Panc1 (cell line): ENCODE data around the gene FIBCD1. TPM values are rescaled to one million over a fixed set of nuclear protein-coding genes. Genes with fewer than 3 reads are reported as not detected.

Experiments
- ATAC-seq: fragments of 200-7000 bp; cut with Tn5 transposase; 2 replicates; pipeline ENCODE4 v1.9.1; 2020; ENCODE audit warnings: mild to moderate bottlenecking, moderate library complexity
- BruUV-seq: library from RNA; stranded (reverse); fragments of 400-500 nt; replicated peaks from 2 replicates; lab custom pipeline; 2021; lab: Mats Ljungman, UMichigan
- CTCF ChIA-PET: fragments of 300-600 bp; sonication (Branson Sonifier 250); formaldehyde crosslinking; loops from one replicate; lab custom pipeline; 2022; ENCODE audit warnings: antibody characterized with exemption; lab: Charles Lee
- POLR2A ChIA-PET: fragments of 300-600 bp; sonication (Branson Sonifier 250); formaldehyde crosslinking; loops from one replicate; lab custom pipeline; 2022; ENCODE audit warnings: antibody characterized with exemption; lab: Charles Lee
- DNase-seq: peaks from one replicate; pipeline ENCODE4 v3.0.0-alpha.2; 2010; ENCODE audit warnings: low read depth, low spot score
- H3K27ac ChIP-seq: 2 replicates; pipeline ENCODE4 v1.5.1; 2011; ENCODE audit warnings: mild to moderate bottlenecking, low read length, inconsistent platforms
- H3K27me3 ChIP-seq: fragments of 200-500 bp; sonication (Bioruptor generic); 2 replicates; pipeline ENCODE4 v1.6.0; 2014; ENCODE audit warnings: low read length, inconsistent platforms; ENCODE audit not compliant: control insufficient read depth, insufficient read depth
- H3K36me3 ChIP-seq: fragments of 200-500 bp; sonication (Bioruptor generic); 2 replicates; pipeline ENCODE4 v1.5.1; 2014; ENCODE audit warnings: inconsistent platforms, mild to moderate bottlenecking, low read length, moderate library complexity; ENCODE audit not compliant: control insufficient read depth, insufficient read depth
- H3K4me1 ChIP-seq: 2 replicates; pipeline ENCODE4 v1.5.1; 2011; ENCODE audit warnings: inconsistent platforms, mild to moderate bottlenecking, low read length, moderate library complexity; ENCODE audit not compliant: control insufficient read depth, insufficient read depth
- H3K4me3 ChIP-seq, 2 experiments: 2 replicates each; pipeline ENCODE4 v1.5.1; 2011 to 2012; ENCODE audit warnings: low read depth in 2 of 2, low read length in 2 of 2, mild to moderate bottlenecking in 2 of 2, inconsistent platforms in 1 of 2, moderate library complexity in 1 of 2
- H3K9me3 ChIP-seq: fragments of 200-500 bp; sonication (Bioruptor generic); 2 replicates; pipeline ENCODE4 v1.5.1; 2014; ENCODE audit warnings: low read depth, mild to moderate bottlenecking, inconsistent platforms, low read length, moderate library complexity; ENCODE audit not compliant: control insufficient read depth, insufficient read depth
- POLR2AphosphoS5 ChIP-seq: IDR thresholded peaks from 2 replicates; pipeline ENCODE4 v1.6.1; 2012; ENCODE audit warnings: mild to moderate bottlenecking, low read depth, low read length, moderate library complexity
- SIN3A ChIP-seq: IDR thresholded peaks from 2 replicates; pipeline ENCODE4 v1.6.1; 2012; ENCODE audit warnings: low read depth, mild to moderate bottlenecking, low read length, moderate library complexity, borderline replicate concordance; ENCODE audit not compliant: insufficient read depth
- TCF7L2 ChIP-seq: IDR thresholded peaks from 2 replicates; pipeline ENCODE4 v1.6.1; 2011; ENCODE audit warnings: mild to moderate bottlenecking, low read depth, low read length, inconsistent platforms
- in situ Hi-C: cut with HindIII; loops from 2 replicates; pipeline ENCODE4 v1.10.0; 2016; ENCODE audit warnings: low sequenced_read_pairs, low pct_unique_long_range_greater_than_20kb
- intact Hi-C: fragments of 100-400 bp; cut with micrococcal nuclease; formaldehyde crosslinking; loops from one replicate; pipeline ENCODE4 v1.10.0; 2022; ENCODE audit not compliant: unreplicated experiment
- total RNA-seq: library from RNA; stranded (reverse); gene quantifications from one replicate; pipeline ENCODE4 v1.2.1, GENCODE V29; 2021; ENCODE audit not compliant: unreplicated experiment
- TF ChIP-seq, protein P1 (sequence below): fragments of 450-650 bp; IDR thresholded peaks from 2 replicates; pipeline ENCODE4 v1.5.1; 2017; ENCODE audit warnings: mild to moderate bottlenecking
- TF ChIP-seq, protein P2 (sequence below), 2 experiments: IDR thresholded peaks; 2 replicates each; pipeline ENCODE4 v1.6.1; 2011 to 2012; ENCODE audit warnings: low read depth in 2 of 2, control low read depth in 1 of 2, low read length in 1 of 2, mild to moderate bottlenecking in 1 of 2, moderate library complexity in 1 of 2; ENCODE audit not compliant: insufficient read depth in 1 of 2

The FIBCD1 gene
- total RNA-seq, 1 experiment from 2014 or later = 16.3 TPM

- Histone ChIP-seq H3K4me3 (no peak overlapping the region), H3K27ac (no peak overlapping the region), H3K9me3 (no peaks in the 10 kb centered on the region), H3K27me3 (no peaks in the 10 kb centered on the region), H3K36me3 (no peaks in the 10 kb centered on the region), H3K4me1 (no peaks in the 10 kb centered on the region)
- ATAC-seq = peak; percentile 31; the same call in 1 of the 2 replicates
- ChIA-PET POLR2A (no interaction called here), CTCF (interaction anchor here (0.7 to 1.2 kb wide), 2 partner anchors 105 to 237 kb away, joined by 3 read pairs; no protein-coding TSS in a partner anchor)
- DNase-seq = no peak
- TF ChIP-seq, protein P1, sequence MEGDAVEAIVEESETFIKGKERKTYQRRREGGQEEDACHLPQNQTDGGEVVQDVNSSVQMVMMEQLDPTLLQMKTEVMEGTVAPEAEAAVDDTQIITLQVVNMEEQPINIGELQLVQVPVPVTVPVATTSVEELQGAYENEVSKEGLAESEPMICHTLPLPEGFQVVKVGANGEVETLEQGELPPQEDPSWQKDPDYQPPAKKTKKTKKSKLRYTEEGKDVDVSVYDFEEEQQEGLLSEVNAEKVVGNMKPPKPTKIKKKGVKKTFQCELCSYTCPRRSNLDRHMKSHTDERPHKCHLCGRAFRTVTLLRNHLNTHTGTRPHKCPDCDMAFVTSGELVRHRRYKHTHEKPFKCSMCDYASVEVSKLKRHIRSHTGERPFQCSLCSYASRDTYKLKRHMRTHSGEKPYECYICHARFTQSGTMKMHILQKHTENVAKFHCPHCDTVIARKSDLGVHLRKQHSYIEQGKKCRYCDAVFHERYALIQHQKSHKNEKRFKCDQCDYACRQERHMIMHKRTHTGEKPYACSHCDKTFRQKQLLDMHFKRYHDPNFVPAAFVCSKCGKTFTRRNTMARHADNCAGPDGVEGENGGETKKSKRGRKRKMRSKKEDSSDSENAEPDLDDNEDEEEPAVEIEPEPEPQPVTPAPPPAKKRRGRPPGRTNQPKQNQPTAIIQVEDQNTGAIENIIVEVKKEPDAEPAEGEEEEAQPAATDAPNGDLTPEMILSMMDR = no peak
- TF ChIP-seq SIN3A (no peak), TCF7L2 (no peak), POLR2AphosphoS5 (no peak)
- TF ChIP-seq, protein P2, sequence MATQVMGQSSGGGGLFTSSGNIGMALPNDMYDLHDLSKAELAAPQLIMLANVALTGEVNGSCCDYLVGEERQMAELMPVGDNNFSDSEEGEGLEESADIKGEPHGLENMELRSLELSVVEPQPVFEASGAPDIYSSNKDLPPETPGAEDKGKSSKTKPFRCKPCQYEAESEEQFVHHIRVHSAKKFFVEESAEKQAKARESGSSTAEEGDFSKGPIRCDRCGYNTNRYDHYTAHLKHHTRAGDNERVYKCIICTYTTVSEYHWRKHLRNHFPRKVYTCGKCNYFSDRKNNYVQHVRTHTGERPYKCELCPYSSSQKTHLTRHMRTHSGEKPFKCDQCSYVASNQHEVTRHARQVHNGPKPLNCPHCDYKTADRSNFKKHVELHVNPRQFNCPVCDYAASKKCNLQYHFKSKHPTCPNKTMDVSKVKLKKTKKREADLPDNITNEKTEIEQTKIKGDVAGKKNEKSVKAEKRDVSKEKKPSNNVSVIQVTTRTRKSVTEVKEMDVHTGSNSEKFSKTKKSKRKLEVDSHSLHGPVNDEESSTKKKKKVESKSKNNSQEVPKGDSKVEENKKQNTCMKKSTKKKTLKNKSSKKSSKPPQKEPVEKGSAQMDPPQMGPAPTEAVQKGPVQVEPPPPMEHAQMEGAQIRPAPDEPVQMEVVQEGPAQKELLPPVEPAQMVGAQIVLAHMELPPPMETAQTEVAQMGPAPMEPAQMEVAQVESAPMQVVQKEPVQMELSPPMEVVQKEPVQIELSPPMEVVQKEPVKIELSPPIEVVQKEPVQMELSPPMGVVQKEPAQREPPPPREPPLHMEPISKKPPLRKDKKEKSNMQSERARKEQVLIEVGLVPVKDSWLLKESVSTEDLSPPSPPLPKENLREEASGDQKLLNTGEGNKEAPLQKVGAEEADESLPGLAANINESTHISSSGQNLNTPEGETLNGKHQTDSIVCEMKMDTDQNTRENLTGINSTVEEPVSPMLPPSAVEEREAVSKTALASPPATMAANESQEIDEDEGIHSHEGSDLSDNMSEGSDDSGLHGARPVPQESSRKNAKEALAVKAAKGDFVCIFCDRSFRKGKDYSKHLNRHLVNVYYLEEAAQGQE (IDR thresholded peaks at IDR 0.05; ENCODE audit: insufficient read depth in 1 of 2, low read depth in 2 of 2, low read length in 1 of 2) = no peak
- in situ Hi-C loops (no loop called here), intact Hi-C loops (loop anchor here (10.0 kb wide), 1 partner anchor 51 kb away; no protein-coding TSS in a partner anchor)
- BruUV-seq = no TSS peak
Observed at GRCh38 chr9:130893341-130894101, 45.5 kb downstream of the FIBCD1 start.

DNA sequence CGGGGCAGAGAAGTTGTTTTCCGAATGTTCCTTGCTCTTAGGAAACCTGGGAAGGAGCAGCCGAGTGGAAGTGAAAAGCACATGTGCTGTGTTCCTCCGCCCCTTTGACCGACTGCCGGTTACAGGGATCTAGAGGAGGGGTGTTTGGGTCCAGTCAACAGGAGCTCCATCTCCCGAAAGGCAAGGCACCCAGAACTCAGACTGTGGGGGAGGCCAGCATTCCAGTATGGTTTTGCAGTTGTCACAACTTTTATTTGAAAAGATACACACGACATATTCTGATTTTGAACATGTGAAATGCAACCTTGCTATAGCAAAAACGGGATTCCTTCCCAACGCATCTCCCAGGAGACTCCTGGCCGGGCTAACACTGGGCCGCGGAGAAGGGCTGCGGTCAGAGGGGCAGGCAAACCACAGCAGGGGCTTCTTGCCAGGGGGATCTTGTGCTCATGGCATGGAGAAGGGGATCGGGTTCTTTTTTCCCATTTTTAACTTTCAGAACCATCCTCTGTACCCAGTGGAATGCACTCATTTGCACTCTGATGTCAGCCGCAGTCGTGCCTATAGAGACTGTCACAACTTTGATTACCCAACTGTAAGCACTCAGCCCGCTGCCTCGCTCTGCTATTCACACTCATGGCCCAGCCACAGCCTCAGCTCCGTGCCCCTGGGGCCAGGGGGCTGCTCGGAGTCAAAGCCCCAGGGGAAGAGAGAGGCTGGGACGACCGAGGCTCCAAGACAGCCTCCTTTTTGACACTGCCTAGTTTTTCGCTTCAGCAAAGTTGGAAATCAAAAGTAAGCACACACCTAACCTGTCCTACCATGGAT lies 46.4 kb downstream of the FIBCD1 start:
- CTCF ChIA-PET = interaction anchor here (0.7 kb wide), 1 partner anchor 236 kb away, joined by 3 read pairs; no protein-coding TSS in a partner anchor
- no peaks in the 10 kb centered on the region for H3K27me3 ChIP-seq
- H3K27ac ChIP-seq = no peak overlapping the region
- no peaks in the 10 kb centered on the region for H3K36me3 ChIP-seq
- in situ Hi-C loops = no loop called here
- ATAC-seq (no peak), DNase-seq (no peak)
- intact Hi-C loops = loop anchor here (10.0 kb wide), 1 partner anchor 52 kb away; no protein-coding TSS in a partner anchor
- H3K4me3 ChIP-seq = no peak overlapping the region
- BruUV-seq = no TSS peak
- no peaks in the 10 kb centered on the region for H3K9me3 ChIP-seq
- TF ChIP-seq, protein P2 (IDR thresholded peaks at IDR 0.05; ENCODE audit: insufficient read depth in 1 of 2, low read depth in 2 of 2, low read length in 1 of 2) = no peak
- TF ChIP-seq SIN3A (no peak), POLR2AphosphoS5 (no peak), TCF7L2 (no peak)
- TF ChIP-seq, protein P1 = no peak
- POLR2A ChIA-PET = no interaction called here
- H3K4me1 ChIP-seq = no peaks in the 10 kb centered on the region
